Ishikawa (cell line): ENCODE results near the gene IL1RAPL1.

Experiments used
- CREB1 ChIP-seq: IDR thresholded peaks from 2 replicates; pipeline ENCODE4 v1.6.1; 2012; ENCODE audit warnings: low read depth
- EGR1 ChIP-seq: IDR thresholded peaks from 2 replicates; pipeline ENCODE4 v1.6.1; 2012
- EP300 ChIP-seq: IDR thresholded peaks from 2 replicates; pipeline ENCODE4 v1.6.1; 2012; ENCODE audit warnings: borderline replicate concordance
- FOXM1 ChIP-seq: IDR thresholded peaks from 2 replicates; pipeline ENCODE4 v1.6.1; 2012; ENCODE audit warnings: low read depth, borderline replicate concordance
- TAF1 ChIP-seq: IDR thresholded peaks from 2 replicates; pipeline ENCODE4 v1.6.1; 2012; ENCODE audit warnings: low read depth, mild to moderate bottlenecking
- TF ChIP-seq, protein P1 (sequence below): IDR thresholded peaks from 2 replicates; pipeline ENCODE4 v1.6.1; 2012; ENCODE audit warnings: low read depth, mild to moderate bottlenecking

GRCh38 chrX:29913647-29914046, 1326.4 kb downstream of the IL1RAPL1 start:
- TF ChIP-seq EGR1: no peak
- TF ChIP-seq, protein P1, sequence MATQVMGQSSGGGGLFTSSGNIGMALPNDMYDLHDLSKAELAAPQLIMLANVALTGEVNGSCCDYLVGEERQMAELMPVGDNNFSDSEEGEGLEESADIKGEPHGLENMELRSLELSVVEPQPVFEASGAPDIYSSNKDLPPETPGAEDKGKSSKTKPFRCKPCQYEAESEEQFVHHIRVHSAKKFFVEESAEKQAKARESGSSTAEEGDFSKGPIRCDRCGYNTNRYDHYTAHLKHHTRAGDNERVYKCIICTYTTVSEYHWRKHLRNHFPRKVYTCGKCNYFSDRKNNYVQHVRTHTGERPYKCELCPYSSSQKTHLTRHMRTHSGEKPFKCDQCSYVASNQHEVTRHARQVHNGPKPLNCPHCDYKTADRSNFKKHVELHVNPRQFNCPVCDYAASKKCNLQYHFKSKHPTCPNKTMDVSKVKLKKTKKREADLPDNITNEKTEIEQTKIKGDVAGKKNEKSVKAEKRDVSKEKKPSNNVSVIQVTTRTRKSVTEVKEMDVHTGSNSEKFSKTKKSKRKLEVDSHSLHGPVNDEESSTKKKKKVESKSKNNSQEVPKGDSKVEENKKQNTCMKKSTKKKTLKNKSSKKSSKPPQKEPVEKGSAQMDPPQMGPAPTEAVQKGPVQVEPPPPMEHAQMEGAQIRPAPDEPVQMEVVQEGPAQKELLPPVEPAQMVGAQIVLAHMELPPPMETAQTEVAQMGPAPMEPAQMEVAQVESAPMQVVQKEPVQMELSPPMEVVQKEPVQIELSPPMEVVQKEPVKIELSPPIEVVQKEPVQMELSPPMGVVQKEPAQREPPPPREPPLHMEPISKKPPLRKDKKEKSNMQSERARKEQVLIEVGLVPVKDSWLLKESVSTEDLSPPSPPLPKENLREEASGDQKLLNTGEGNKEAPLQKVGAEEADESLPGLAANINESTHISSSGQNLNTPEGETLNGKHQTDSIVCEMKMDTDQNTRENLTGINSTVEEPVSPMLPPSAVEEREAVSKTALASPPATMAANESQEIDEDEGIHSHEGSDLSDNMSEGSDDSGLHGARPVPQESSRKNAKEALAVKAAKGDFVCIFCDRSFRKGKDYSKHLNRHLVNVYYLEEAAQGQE: no peak
- TF ChIP-seq CREB1: no peak
- TF ChIP-seq FOXM1: no peak
- TF ChIP-seq EP300: no peak
- TF ChIP-seq TAF1: no peak
